DOHH2 (cell line): ENCODE measurements around the gene COMMD9.

Experiments
- H3F3A ChIP-seq: fragments of 200-600 bp; sonication (generic), shearing (Covaris generic); 2 replicates; pipeline ENCODE4 v1.6.0; 2016; ENCODE audit warnings: antibody characterized with exemption, mild to moderate bottlenecking; ENCODE audit not compliant: control insufficient read depth, insufficient read depth
- H3K27ac ChIP-seq: fragments of 200-600 bp; sonication (generic); 2 replicates; pipeline ENCODE4 v1.5.1; 2014; ENCODE audit warnings: low read depth, mild to moderate bottlenecking, low read length, moderate library complexity
- H3K27me3 ChIP-seq: fragments of 200-600 bp; sonication (generic); 2 replicates; pipeline ENCODE4 v1.6.1; 2014; ENCODE audit warnings: mild to moderate bottlenecking, low read length, mixed read lengths; ENCODE audit not compliant: control insufficient read depth
- H3K36me3 ChIP-seq: fragments of 200-600 bp; sonication (generic); 2 replicates; pipeline ENCODE4 v1.6.1; 2014; ENCODE audit warnings: mild to moderate bottlenecking, low read length, moderate library complexity, mixed read lengths; ENCODE audit not compliant: control insufficient read depth
- H3K4me1 ChIP-seq: fragments of 200-600 bp; sonication (generic); 2 replicates; pipeline ENCODE4 v1.6.1; 2014; ENCODE audit warnings: mild to moderate bottlenecking, low read length, mixed read lengths; ENCODE audit not compliant: control insufficient read depth
- H3K4me2 ChIP-seq: fragments of 200-600 bp; sonication (generic); 2 replicates; pipeline ENCODE4 v1.6.0; 2014; ENCODE audit warnings: mild to moderate bottlenecking, low read length, moderate library complexity
- H3K4me3 ChIP-seq: fragments of 200-600 bp; sonication (generic); 2 replicates; pipeline ENCODE4 v1.5.1; 2014; ENCODE audit warnings: mild to moderate bottlenecking, low read length, mixed read lengths
- H3K79me2 ChIP-seq: fragments of 200-600 bp; sonication (generic); 2 replicates; pipeline ENCODE4 v1.6.1; 2014; ENCODE audit warnings: mild to moderate bottlenecking, low read length, mixed read lengths; ENCODE audit not compliant: control insufficient read depth
- H3K9me2 ChIP-seq: fragments of 200-600 bp; sonication (generic); replicated peaks from 2 replicates; pipeline ENCODE4 v1.6.1; 2014; ENCODE audit warnings: mild to moderate bottlenecking, low read length, mixed read lengths; ENCODE audit not compliant: control insufficient read depth
- H3K9me3 ChIP-seq: fragments of 200-600 bp; sonication (generic); 2 replicates; pipeline ENCODE4 v1.6.1; 2014; ENCODE audit warnings: antibody characterized with exemption, low read length, mixed read lengths; ENCODE audit not compliant: control insufficient read depth, insufficient read depth
- H4K20me1 ChIP-seq: fragments of 200-600 bp; sonication (generic); 2 replicates; pipeline ENCODE4 v1.6.0; 2014; ENCODE audit warnings: low read depth, mild to moderate bottlenecking, antibody characterized with exemption, low read length, moderate library complexity; ENCODE audit not compliant: control insufficient read depth, insufficient read depth
- CTCF ChIP-seq: fragments of 200-600 bp; sonication (generic); IDR thresholded peaks from one replicate; pipeline ENCODE4 v1.5.1; 2014; ENCODE audit warnings: antibody characterized with exemption, mild to moderate bottlenecking, low read depth, low read length; ENCODE audit not compliant: poor library complexity, severe bottlenecking
- EZH2phosphoT487 ChIP-seq: fragments of 200-600 bp; sonication (generic); IDR thresholded peaks from 2 replicates; pipeline ENCODE4 v1.6.1; 2017; ENCODE audit warnings: borderline replicate concordance, mild to moderate bottlenecking, antibody characterized with exemption, low read length, moderate library complexity, mixed read lengths

The COMMD9 gene

GRCh38 chr11:36289226-36289852, at the start of gene COMMD9:
TSS of gene COMMD9 (minus strand) at chr11:36289424. CDS start at chr11:36289412, 12 bp downstream.
- peaks cover 12% of the 10 kb centered on the region for H3K79me2 ChIP-seq
- H3K27me3 ChIP-seq: no peaks in the 10 kb centered on the region
- H3F3A ChIP-seq: no peaks in the 10 kb centered on the region
- H3K27ac ChIP-seq: no peak within 1 kb of the TSS
- H3K4me3 ChIP-seq: peak within 1 kb of the TSS; percentile 88
- no peaks in the 10 kb centered on the region for H4K20me1 ChIP-seq
- H3K36me3 ChIP-seq: no peaks in the 10 kb centered on the region
- no peak for TF ChIP-seq CTCF
- no peak for TF ChIP-seq EZH2phosphoT487
- no peaks in the 10 kb centered on the region for H3K9me3 ChIP-seq
- H3K4me1 ChIP-seq: peaks cover 10% of the 10 kb centered on the region
- H3K4me2 ChIP-seq: peak within 1 kb of the TSS; percentile 81
- no peaks in the 10 kb centered on the region for H3K9me2 ChIP-seq

GRCh38 chr11:36333897-36334296, 44.7 kb upstream of the COMMD9 start:
- no peaks in the 10 kb centered on the region for H3K9me2 ChIP-seq
- no peak overlapping the region for H3K4me2 ChIP-seq
- H3K36me3 ChIP-seq: no peaks in the 10 kb centered on the region
- TF ChIP-seq EZH2phosphoT487 (no peak), CTCF (no peak)
- H3K27ac ChIP-seq: no peak overlapping the region
- H3K79me2 ChIP-seq: no peaks in the 10 kb centered on the region
- H3K4me1 ChIP-seq: no peaks in the 10 kb centered on the region
- no peaks in the 10 kb centered on the region for H3F3A ChIP-seq
- H4K20me1 ChIP-seq: no peaks in the 10 kb centered on the region
- H3K4me3 ChIP-seq: no peak overlapping the region
- no peaks in the 10 kb centered on the region for H3K27me3 ChIP-seq
- H3K9me3 ChIP-seq: no peaks in the 10 kb centered on the region

GRCh38 chr11:36333468-36333867, 44.2 kb upstream of the COMMD9 start:
- H4K20me1 ChIP-seq: no peaks in the 10 kb centered on the region
- H3K27me3 ChIP-seq: no peaks in the 10 kb centered on the region
- no peaks in the 10 kb centered on the region for H3K79me2 ChIP-seq
- H3K4me1 ChIP-seq: no peaks in the 10 kb centered on the region
- H3K4me3 ChIP-seq: no peak overlapping the region
- TF ChIP-seq EZH2phosphoT487: no peak
- TF ChIP-seq CTCF: no peak
- no peaks in the 10 kb centered on the region for H3K36me3 ChIP-seq
- no peaks in the 10 kb centered on the region for H3F3A ChIP-seq
- H3K9me2 ChIP-seq: no peaks in the 10 kb centered on the region
- H3K27ac ChIP-seq: no peak overlapping the region
- H3K9me3 ChIP-seq: no peaks in the 10 kb centered on the region
- no peak overlapping the region for H3K4me2 ChIP-seq
